HepG2 (cell line): ENCODE data around the gene STK17A. TPM values are rescaled to one million over a fixed set of nuclear protein-coding genes. Genes with fewer than 3 reads are reported as not detected.

Experiments
- ASH2L ChIP-seq: fragments of 300-600, 200-600 bp; sonication (generic); IDR thresholded peaks from 2 replicates; pipeline ENCODE4 v1.7.0; 2017; ENCODE audit warnings: low read depth, mild to moderate bottlenecking, moderate library complexity, mixed read lengths, low read length; ENCODE audit not compliant: insufficient read length
- ATM ChIP-seq: fragments of 450-650 bp; IDR thresholded peaks from 2 replicates; pipeline ENCODE4 v1.7.1; 2017; ENCODE audit warnings: mild to moderate bottlenecking, borderline replicate concordance
- KLF11 ChIP-seq: IDR thresholded peaks from 2 replicates; pipeline ENCODE4 v1.6.1; 2016; ENCODE audit warnings: missing compliant biosample characterization
- KLF16 ChIP-seq, 2 experiments: sonication (generic) in 1 of 2; formaldehyde crosslinking in 1 of 2; IDR thresholded peaks; 2 replicates each; pipeline versions ENCODE4 v1.6.1 to v1.8.0; 2016 to 2023; ENCODE audit warnings: missing genetic modification reagents in 2 of 2, missing compliant biosample characterization in 1 of 2
- MATR3 ChIP-seq: sonication (generic); formaldehyde crosslinking; IDR thresholded peaks from 2 replicates; pipeline ENCODE4 v1.4.0; 2020; ENCODE audit warnings: missing genetic modification reagents
- MXD1 ChIP-seq: sonication (generic); formaldehyde crosslinking; IDR thresholded peaks from 2 replicates; pipeline ENCODE4 v1.4.0; 2020; ENCODE audit warnings: mild to moderate bottlenecking, missing genetic modification reagents
- MXI1 ChIP-seq: IDR thresholded peaks from 3 replicates; pipeline ENCODE4 v1.6.1; 2012; ENCODE audit warnings: low read depth, low read length, inconsistent platforms, borderline replicate concordance
- NAIF1 ChIP-seq: sonication (generic); formaldehyde crosslinking; IDR thresholded peaks from 2 replicates; pipeline ENCODE4 v1.5.0; 2020; ENCODE audit warnings: mild to moderate bottlenecking, missing genetic modification reagents, borderline replicate concordance
- NFE2 ChIP-seq: sonication (generic); formaldehyde crosslinking; IDR thresholded peaks from 2 replicates; pipeline ENCODE4 v1.4.0; 2020; ENCODE audit warnings: missing genetic modification reagents
- NPAS2 ChIP-seq: sonication (generic); formaldehyde crosslinking; IDR thresholded peaks from 2 replicates; pipeline ENCODE4 v1.8.0; 2022; ENCODE audit warnings: mild to moderate bottlenecking, missing genetic modification reagents, borderline replicate concordance
- POGK ChIP-seq: sonication (generic); formaldehyde crosslinking; conservative IDR thresholded peaks from 2 replicates; pipeline ENCODE4 v1.8.0; 2022; ENCODE audit warnings: mild to moderate bottlenecking, moderate library complexity, missing genetic modification reagents
- POLR2G ChIP-seq: fragments of 200-400 bp; formaldehyde crosslinking; IDR thresholded peaks from 2 replicates; pipeline ENCODE4 v1.6.1; 2018; ENCODE audit warnings: mild to moderate bottlenecking, low read depth, low read length, moderate library complexity
- PPARG ChIP-seq: conservative IDR thresholded peaks from 2 replicates; pipeline ENCODE4 v1.6.1; 2016; ENCODE audit warnings: missing biosample characterization, missing genetic modification reagents
- TAF1 ChIP-seq: sonication (generic); formaldehyde crosslinking; IDR thresholded peaks from 2 replicates; pipeline ENCODE4 v1.4.0; 2020; ENCODE audit warnings: missing genetic modification reagents
- ZMYM3 ChIP-seq: sonication (generic); formaldehyde crosslinking; IDR thresholded peaks from 2 replicates; pipeline ENCODE4 v1.5.1; 2020; ENCODE audit warnings: mild to moderate bottlenecking, missing genetic modification reagents
- ZNF12 ChIP-seq: sonication (generic); formaldehyde crosslinking; IDR thresholded peaks from 2 replicates; pipeline ENCODE4 v1.5.0; 2020; ENCODE audit warnings: missing genetic modification reagents
- ZNF160 ChIP-seq: sonication (generic); formaldehyde crosslinking; IDR thresholded peaks from 2 replicates; pipeline ENCODE4 v1.8.0; 2022; ENCODE audit warnings: mild to moderate bottlenecking, inconsistent platforms, missing genetic modification reagents
- ZNF224 ChIP-seq: sonication (generic); formaldehyde crosslinking; IDR thresholded peaks from 2 replicates; pipeline ENCODE4 v1.5.0; 2020; ENCODE audit warnings: mild to moderate bottlenecking, missing genetic modification reagents
- ZNF281 ChIP-seq: sonication (generic); formaldehyde crosslinking; IDR thresholded peaks from 2 replicates; pipeline ENCODE4 v1.4.0; 2020; ENCODE audit warnings: missing genetic modification reagents, borderline replicate concordance
- ZNF382 ChIP-seq: sonication (generic); formaldehyde crosslinking; IDR thresholded peaks from 2 replicates; pipeline ENCODE4 v1.5.0; 2020; ENCODE audit warnings: missing genetic modification reagents, mild to moderate bottlenecking, borderline replicate concordance
- ZNF383 ChIP-seq: sonication (generic); formaldehyde crosslinking; IDR thresholded peaks from 2 replicates; pipeline ENCODE4 v1.4.0; 2020; ENCODE audit warnings: missing genetic modification reagents, mild to moderate bottlenecking, borderline replicate concordance
- ZNF431 ChIP-seq: sonication (generic); formaldehyde crosslinking; IDR thresholded peaks from 2 replicates; pipeline ENCODE4 v1.9.0; 2022; ENCODE audit warnings: missing genetic modification reagents, low read depth, mild to moderate bottlenecking, borderline replicate concordance
- ZNF552 ChIP-seq: sonication (generic); formaldehyde crosslinking; IDR thresholded peaks from 2 replicates; pipeline ENCODE4 v1.9.0; 2022; ENCODE audit warnings: missing genetic modification reagents, mild to moderate bottlenecking, borderline replicate concordance
- ZNF660 ChIP-seq: sonication (generic); formaldehyde crosslinking; IDR thresholded peaks from 2 replicates; pipeline ENCODE4 v1.5.1; 2020; ENCODE audit warnings: mild to moderate bottlenecking, low read depth, missing genetic modification reagents, borderline replicate concordance
- ZSCAN21 ChIP-seq: sonication (generic); formaldehyde crosslinking; IDR thresholded peaks from 2 replicates; pipeline ENCODE4 v1.8.0; 2022; ENCODE audit warnings: mild to moderate bottlenecking, missing genetic modification reagents, moderate library complexity, borderline replicate concordance
- polyA plus RNA-seq, 8 experiments: library from polyadenylated mRNA; depleted of rRNA in 3 of 8; stranded (reverse) in 7 of 8; unstranded in 1 of 8; fragments of >200 nt; fragmentation: Illumina TruSeq in 4 of 8; extraction: Trizol in 4 of 8; gene quantifications; 2 replicates each; pipeline versions ENCODE4 v1.2.1 to v1.2.3, GENCODE V29; 2011 to 2016; ENCODE audit warnings: low read depth in 4 of 8, missing spikeins in 1 of 8, mixed read lengths in 1 of 8; ENCODE audit not compliant: insufficient read depth in 1 of 8
- total RNA-seq, 5 experiments: library from RNA; depleted of rRNA; stranded (reverse); fragments of >200 nt; fragmentation: Illumina TruSeq; extraction: Trizol; gene quantifications; 2 replicates each; pipeline ENCODE4 v1.2.3, GENCODE V29; 2016; ENCODE audit warnings: low read depth in 1 of 5

The STK17A gene
- total and polyA plus RNA-seq, 2 of the 13 experiments (the other 11 are each of a cell fraction or from before 2014, with no cell fraction given): 18.6 to 24.3 TPM

- TF ChIP-seq MXD1 (no peak), ZNF383 (no peak), NFE2 (CRISPR knock-in tag) (no peak), ZNF160 (no peak), MATR3 (CRISPR knock-in tag) (no peak), ZNF660 (no peak), ZNF552 (CRISPR knock-in tag) (no peak), POGK (CRISPR knock-in tag) (0 out of 2 replicates have a peak, but pooled peaks have one; percentile 22), POLR2G (no peak), ZNF12 (CRISPR knock-in tag) (no peak), ZMYM3 (CRISPR knock-in tag) (no peak), ZNF224 (CRISPR knock-in tag) (no peak), ZNF431 (CRISPR knock-in tag) (no peak), ZSCAN21 (CRISPR knock-in tag) (no peak), MXI1 (peak; percentile 12; the same call in 1 of the 3 replicates), ATM (no peak), ZNF281 (CRISPR knock-in tag) (no peak), TAF1 (no peak), KLF16 (CRISPR knock-in tag; IDR thresholded peaks at IDR 0.05) (no peak), NPAS2 (no peak), ASH2L (peak; percentile 75), KLF11 (CRISPR knock-in tag) (no peak), PPARG (CRISPR knock-in tag) (no peak), NAIF1 (no peak), ZNF382 (CRISPR knock-in tag) (no peak)
Observed at GRCh38 chr7:43583424-43584194, 701 bp downstream of the STK17A start (continued).
